Activated CD8-positive, alpha-beta T cell treated with anti-CD3 and anti-CD28 coated beads for 36 hours (primary cell): Measurements from ENCODE around the gene NWD2. TPM values are rescaled to one million over a fixed set of nuclear protein-coding genes. Genes with fewer than 3 reads are reported as not detected.

Source experiments
- ATAC-seq: fragments of 200-7000 bp; cut with Tn5 transposase; one replicate; pipeline ENCODE4 v1.10.0; 2021; ENCODE audit warnings: mild to moderate bottlenecking, moderate library complexity
- CTCF ChIA-PET: fragments of 350-600 bp; sonication (Branson Sonifier 250); formaldehyde crosslinking; loops from one replicate; lab custom pipeline; 2021; ENCODE audit warnings: antibody characterized with exemption; lab: Charles Lee
- POLR2A ChIA-PET: fragments of 350-600 bp; sonication (Branson Sonifier 250); formaldehyde crosslinking; loops from one replicate; lab custom pipeline; 2021; ENCODE audit warnings: antibody characterized with exemption; lab: Charles Lee
- DNase-seq: peaks from one replicate; pipeline ENCODE4 v3.0.0-alpha.2; 2020
- H3K27ac Mint-ChIP-seq: one replicate; pipeline ENCODE4 v1.8.0; 2021; ENCODE audit warnings: mild to moderate bottlenecking, mixed read lengths
- H3K27me3 Mint-ChIP-seq: one replicate; pipeline ENCODE4 v1.8.0; 2021; ENCODE audit warnings: mixed read lengths
- H3K36me3 Mint-ChIP-seq: one replicate; pipeline ENCODE4 v1.8.0; 2021; ENCODE audit warnings: low read depth, mixed read lengths
- H3K4me1 Mint-ChIP-seq: one replicate; pipeline ENCODE4 v1.8.0; 2021; ENCODE audit warnings: low read depth, mixed read lengths
- H3K4me3 Mint-ChIP-seq: one replicate; pipeline ENCODE4 v1.8.0; 2021; ENCODE audit warnings: mild to moderate bottlenecking, moderate library complexity, mixed read lengths
- H3K9me3 Mint-ChIP-seq: one replicate; pipeline ENCODE4 v1.8.0; 2021; ENCODE audit warnings: mixed read lengths
- CTCF ChIP-seq: fragments of 200-600 bp; IDR thresholded peaks from one replicate; pipeline ENCODE4 v1.8.0; 2022; ENCODE audit warnings: antibody characterized with exemption, mild to moderate bottlenecking
- intact Hi-C: fragments of 100-400 bp; cut with micrococcal nuclease; formaldehyde crosslinking; loops from one replicate; pipeline ENCODE4 v1.10.0; 2022
- total RNA-seq, 2 experiments: library from RNA; stranded (reverse); gene quantifications; one replicate each; pipeline ENCODE4 v1.2.3, GENCODE V29; 2021

The NWD2 gene
- total RNA-seq, 2 experiments from 2014 or later: not detected

GRCh38 chr4:37422102-37422501 is 177.6 kb downstream of the NWD2 start:
- no peaks in the 10 kb centered on the region for H3K36me3 Mint-ChIP-seq
- no peaks in the 10 kb centered on the region for H3K4me1 Mint-ChIP-seq
- no peak overlapping the region for H3K4me3 Mint-ChIP-seq
- DNase-seq (no peak), ATAC-seq (no peak)
- POLR2A ChIA-PET: no interaction called here
- TF ChIP-seq CTCF: no peak
- intact Hi-C loops: no loop called here
- H3K9me3 Mint-ChIP-seq: no peaks in the 10 kb centered on the region
- H3K27ac Mint-ChIP-seq: no peak overlapping the region
- peaks cover 9% of the 10 kb centered on the region for H3K27me3 Mint-ChIP-seq
- CTCF ChIA-PET: no interaction called here

- peaks cover 10% of the 10 kb centered on the region for H3K27me3 Mint-ChIP-seq
Observed at GRCh38 chr4:37422638-37423037, 178.1 kb downstream of the NWD2 start.

GRCh38 chr4:37423310-37423709 is 178.8 kb downstream of the NWD2 start:
- Mint-ChIP-seq H3K9me3 (no peaks in the 10 kb centered on the region), H3K36me3 (no peaks in the 10 kb centered on the region), H3K27me3 (peaks cover 12% of the 10 kb centered on the region), H3K4me3 (no peak overlapping the region), H3K27ac (no peak overlapping the region), H3K4me1 (no peaks in the 10 kb centered on the region)
- ChIA-PET POLR2A (no interaction called here), CTCF (no interaction called here)
- TF ChIP-seq CTCF: no peak
- DNase-seq: no peak
- no peak for ATAC-seq
- intact Hi-C loops: no loop called here

More at GRCh38 chr4:37422638-37423037, 178.1 kb downstream of the NWD2 start:
- intact Hi-C loops: no loop called here
- CTCF ChIA-PET: no interaction called here
- DNase-seq: no peak
- POLR2A ChIA-PET: no interaction called here
- H3K4me1 Mint-ChIP-seq: no peaks in the 10 kb centered on the region
- no peak for ATAC-seq
- no peak overlapping the region for H3K27ac Mint-ChIP-seq
- no peaks in the 10 kb centered on the region for H3K36me3 Mint-ChIP-seq
- no peak overlapping the region for H3K4me3 Mint-ChIP-seq
- H3K9me3 Mint-ChIP-seq: no peaks in the 10 kb centered on the region
- TF ChIP-seq CTCF: no peak

- TF ChIP-seq CTCF: no peak
- no peak for ATAC-seq
- Mint-ChIP-seq H3K4me3 (no peak overlapping the region), H3K4me1 (no peaks in the 10 kb centered on the region), H3K27ac (no peak overlapping the region), H3K9me3 (no peaks in the 10 kb centered on the region), H3K36me3 (no peaks in the 10 kb centered on the region), H3K27me3 (peaks cover 12% of the 10 kb centered on the region)
- intact Hi-C loops: no loop called here
- CTCF ChIA-PET: no interaction called here
- no peak for DNase-seq
- POLR2A ChIA-PET: no interaction called here
Observed at GRCh38 chr4:37424753-37425152, 180.2 kb downstream of the NWD2 start.

GRCh38 chr4:37425857-37426256 is 181.3 kb downstream of the NWD2 start:
- intact Hi-C loops: no loop called here
- no peak overlapping the region for H3K4me3 Mint-ChIP-seq
- no peak overlapping the region for H3K27ac Mint-ChIP-seq
- no peaks in the 10 kb centered on the region for H3K36me3 Mint-ChIP-seq
- H3K4me1 Mint-ChIP-seq: no peaks in the 10 kb centered on the region
- ATAC-seq (no peak), DNase-seq (no peak)
- H3K27me3 Mint-ChIP-seq: peaks cover 14% of the 10 kb centered on the region
- H3K9me3 Mint-ChIP-seq: no peaks in the 10 kb centered on the region
- ChIA-PET CTCF (no interaction called here), POLR2A (no interaction called here)
- no peak for TF ChIP-seq CTCF
